HepG2 (cell line): ENCODE measurements around the gene SOX14. TPM values are rescaled to one million over a fixed set of nuclear protein-coding genes. Genes with fewer than 3 reads are reported as not detected.

Experiments used
- ATAC-seq: fragments of 200-7000 bp; cut with Tn5 transposase; 3 replicates; pipeline ENCODE4 v1.9.1; 2020; ENCODE audit warnings: mild to moderate bottlenecking, moderate library complexity
- BruUV-seq: library from RNA; stranded (reverse); fragments of 400-500 nt; replicated peaks from 2 replicates; lab custom pipeline; 2021; lab: Mats Ljungman, UMichigan
- CTCF ChIA-PET: fragments of 300-600 bp; formaldehyde crosslinking; extraction: SDS; loops from one replicate; lab custom pipeline; 2021; ENCODE audit warnings: low total read pairs, inconsistent platforms, low intra/inter-chr PET ratio; lab: Yijun Ruan, JAX
- POLR2A ChIA-PET: fragments of 350-600 bp; sonication (Branson Sonifier 250); formaldehyde crosslinking; loops from one replicate; lab custom pipeline; 2020; ENCODE audit warnings: antibody characterized with exemption, inconsistent platforms; lab: Yijun Ruan, JAX
- DNase-seq: peaks from one replicate; pipeline ENCODE4 v3.0.0-alpha.2; 2015; ENCODE audit warnings: low spot score
- FAIRE-seq: peaks from 3 replicates; lab custom pipeline; 2011; peaks lifted over from hg19 to GRCh38; lab: Jason Lieb, UNC
- H2AFZ ChIP-seq: one replicate; pipeline ENCODE4 v1.6.1; 2011; ENCODE audit warnings: low read length, inconsistent platforms
- H3K27ac ChIP-seq: fragments of 300-600 bp; 3 replicates; pipeline ENCODE4 v1.8.0; 2011; ENCODE audit warnings: mixed run types, mild to moderate bottlenecking, mixed read lengths, low read length, inconsistent platforms; ENCODE audit not compliant: insufficient read depth; ENCODE audit errors: extremely low read length
- H3K27me3 ChIP-seq, 2 experiments: fragments of 200-600 bp in 1 of 2; 2 replicates in 1 of 2; 3 replicates in 1 of 2; pipeline versions ENCODE4 v1.6.0 to v1.8.0; 2011; ENCODE audit warnings: low read length in 2 of 2, mild to moderate bottlenecking in 2 of 2, moderate library complexity in 2 of 2, inconsistent platforms in 1 of 2; ENCODE audit not compliant: insufficient read depth in 2 of 2, control insufficient read depth in 1 of 2
- H3K36me3 ChIP-seq, 2 experiments: fragments of 200-600 bp in 1 of 2; replicated peaks in 1 of 2; 2 replicates in 1 of 2; 3 replicates in 1 of 2; pipeline versions ENCODE4 v1.5.1 to v1.8.0; 2011; ENCODE audit warnings: low read length in 2 of 2, inconsistent platforms in 1 of 2; ENCODE audit not compliant: insufficient read depth in 2 of 2, control insufficient read depth in 1 of 2
- H3K4me1 ChIP-seq: 2 replicates; pipeline ENCODE4 v1.5.1; 2012; ENCODE audit warnings: low read length, inconsistent platforms; ENCODE audit not compliant: insufficient read depth
- H3K4me2 ChIP-seq: 2 replicates; pipeline ENCODE4 v1.6.0; 2011; ENCODE audit warnings: low read depth, low read length, inconsistent platforms
- H3K4me3 ChIP-seq, 3 experiments: fragments of 200-600 bp in 1 of 3; sonication (generic), shearing (Covaris generic) in 1 of 3; replicated peaks in 1 of 3; 2 replicates each; pipeline ENCODE4 v1.5.1; 2011 to 2016; ENCODE audit warnings: low read length in 3 of 3, inconsistent platforms in 2 of 3, low read depth in 2 of 3, mild to moderate bottlenecking in 2 of 3, control low read depth in 1 of 3, mixed read lengths in 1 of 3; ENCODE audit not compliant: insufficient read depth in 1 of 3
- H3K79me2 ChIP-seq: one replicate; pipeline ENCODE4 v1.6.1; 2011; ENCODE audit warnings: low read length, inconsistent platforms; ENCODE audit not compliant: insufficient read depth
- H3K9ac ChIP-seq: 2 replicates; pipeline ENCODE4 v1.6.0; 2011; ENCODE audit warnings: mild to moderate bottlenecking, low read depth, low read length, inconsistent platforms; ENCODE audit not compliant: insufficient read depth
- H3K9me3 ChIP-seq: 2 replicates; pipeline ENCODE4 v1.5.1; 2012; ENCODE audit warnings: mild to moderate bottlenecking, low read length
- H4K20me1 ChIP-seq: 2 replicates; pipeline ENCODE4 v1.6.0; 2011; ENCODE audit warnings: inconsistent platforms, mild to moderate bottlenecking, low read length, moderate library complexity; ENCODE audit not compliant: insufficient read depth
- ARID2 ChIP-seq: sonication (generic); formaldehyde crosslinking; IDR thresholded peaks from 2 replicates; pipeline ENCODE4 v1.8.1; 2022; ENCODE audit warnings: mild to moderate bottlenecking, missing genetic modification reagents, borderline replicate concordance
- ATF1 ChIP-seq: IDR thresholded peaks from 2 replicates; pipeline ENCODE4 v1.6.1; 2016; ENCODE audit warnings: mild to moderate bottlenecking, control low read depth
- FIP1L1 ChIP-seq: fragments of 200-400 bp; formaldehyde crosslinking; IDR thresholded peaks from 2 replicates; pipeline ENCODE4 v1.6.1; 2018; ENCODE audit warnings: low read depth, mild to moderate bottlenecking, low read length, moderate library complexity, borderline replicate concordance; ENCODE audit not compliant: insufficient read depth
- FOXK2 ChIP-seq: fragments of 450-650 bp; IDR thresholded peaks from 2 replicates; pipeline ENCODE4 v1.6.1; 2016
- GABPA ChIP-seq, 2 experiments: IDR thresholded peaks; 2 replicates each; pipeline ENCODE4 v1.6.1; 2011 to 2016; ENCODE audit warnings: low read depth in 2 of 2, low read length in 1 of 2, missing biosample characterization in 1 of 2, missing genetic modification characterization in 1 of 2
- HNRNPK ChIP-seq: fragments of 200-400 bp; formaldehyde crosslinking; IDR thresholded peaks from 2 replicates; pipeline ENCODE4 v1.6.1; 2018; ENCODE audit warnings: low read length, low read depth, moderate library complexity, mild to moderate bottlenecking; ENCODE audit not compliant: poor library complexity, severe bottlenecking
- KLF12 ChIP-seq: sonication (generic); formaldehyde crosslinking; IDR thresholded peaks from 2 replicates; pipeline ENCODE4 v1.4.0; 2020; ENCODE audit warnings: missing genetic modification reagents, borderline replicate concordance
- MIER3 ChIP-seq: IDR thresholded peaks from 2 replicates; pipeline ENCODE4 v1.6.1; 2016; ENCODE audit warnings: missing compliant biosample characterization, borderline replicate concordance
- PBX2 ChIP-seq: IDR thresholded peaks from 2 replicates; pipeline ENCODE4 v1.6.1; 2016; ENCODE audit warnings: control low read depth
- PHF5A ChIP-seq: IDR thresholded peaks from one replicate; pipeline ENCODE4 v1.6.1; 2018; ENCODE audit warnings: low read depth, missing genetic modification reagents; ENCODE audit not compliant: unreplicated experiment
- SNAI1 ChIP-seq: sonication (generic); formaldehyde crosslinking; IDR thresholded peaks from 2 replicates; pipeline ENCODE4 v1.5.0; 2020; ENCODE audit warnings: mild to moderate bottlenecking, missing genetic modification reagents, borderline replicate concordance
- TRIM24 ChIP-seq: sonication (generic); formaldehyde crosslinking; IDR thresholded peaks from 2 replicates; pipeline ENCODE4 v1.8.0; 2022; ENCODE audit warnings: mild to moderate bottlenecking, missing genetic modification reagents
- ZBTB34 ChIP-seq: sonication (generic); formaldehyde crosslinking; IDR thresholded peaks from 2 replicates; pipeline ENCODE4 v1.8.0; 2022; ENCODE audit warnings: mild to moderate bottlenecking, missing genetic modification reagents
- ZNF234 ChIP-seq: sonication (generic); formaldehyde crosslinking; conservative IDR thresholded peaks from 2 replicates; pipeline ENCODE4 v1.5.1; 2020; ENCODE audit warnings: mild to moderate bottlenecking, missing genetic modification reagents
- ZNF441 ChIP-seq: sonication (generic); formaldehyde crosslinking; IDR thresholded peaks from 2 replicates; pipeline ENCODE4 v1.7.0; 2021; ENCODE audit warnings: missing genetic modification reagents, borderline replicate concordance
- ZNF512B ChIP-seq: sonication (generic); formaldehyde crosslinking; IDR thresholded peaks from 2 replicates; pipeline ENCODE4 v1.5.1; 2020; ENCODE audit warnings: missing genetic modification reagents, mild to moderate bottlenecking, borderline replicate concordance
- ZNF83 ChIP-seq: sonication (generic); formaldehyde crosslinking; IDR thresholded peaks from 2 replicates; pipeline ENCODE4 v1.4.0; 2020; ENCODE audit warnings: missing genetic modification reagents, mild to moderate bottlenecking, borderline replicate concordance
- in situ Hi-C: cut with HindIII; loops from 2 replicates; pipeline ENCODE4 v1.10.0; 2017; ENCODE audit warnings: low pct_unique_long_range_greater_than_20kb; ENCODE audit not compliant: extremely low pct_ligation_motif_present
- intact Hi-C: fragments of 100-400 bp; cut with micrococcal nuclease; formaldehyde crosslinking; loops from one replicate; pipeline ENCODE4 v1.10.0; 2022; ENCODE audit not compliant: unreplicated experiment
- polyA plus RNA-seq, 8 experiments: library from polyadenylated mRNA; depleted of rRNA in 3 of 8; stranded (reverse) in 7 of 8; unstranded in 1 of 8; fragments of >200 nt; fragmentation: Illumina TruSeq in 4 of 8; extraction: Trizol in 4 of 8; gene quantifications; 2 replicates each; pipeline versions ENCODE4 v1.2.1 to v1.2.3, GENCODE V29; 2011 to 2016; ENCODE audit warnings: low read depth in 4 of 8, missing spikeins in 1 of 8, mixed read lengths in 1 of 8; ENCODE audit not compliant: insufficient read depth in 1 of 8
- total RNA-seq, 5 experiments: library from RNA; depleted of rRNA; stranded (reverse); fragments of >200 nt; fragmentation: Illumina TruSeq; extraction: Trizol; gene quantifications; 2 replicates each; pipeline ENCODE4 v1.2.3, GENCODE V29; 2016; ENCODE audit warnings: low read depth in 1 of 5

Gene SOX14
- total and polyA plus RNA-seq, 2 of the 13 experiments (the other 11 are each of a cell fraction or from before 2014, with no cell fraction given) = not detected

GRCh38 chr3:137738710-137739109, 25.4 kb upstream of the SOX14 start:
- TF ChIP-seq FIP1L1 (no peak), ZNF441 (CRISPR knock-in tag) (no peak), ZNF234 (CRISPR knock-in tag) (no peak), PHF5A (no peak), ZBTB34 (CRISPR knock-in tag) (no peak), ATF1 (CRISPR knock-in tag) (no peak), ARID2 (CRISPR knock-in tag) (no peak), FOXK2 (no peak), MIER3 (CRISPR knock-in tag) (no peak), ZNF512B (no peak), TRIM24 (CRISPR knock-in tag) (no peak), KLF12 (CRISPR knock-in tag) (no peak), HNRNPK (no peak), GABPA (IDR thresholded peaks at IDR 0.05; ENCODE audit: low read depth, low read length) (no peak), GABPA (CRISPR knock-in tag; IDR thresholded peaks at IDR 0.05; ENCODE audit: low read depth) (no peak), ZNF83 (CRISPR knock-in tag) (no peak), PBX2 (CRISPR knock-in tag) (no peak), SNAI1 (CRISPR knock-in tag) (no peak)
- no peak overlapping the region for H3K4me3 ChIP-seq
- H4K20me1 ChIP-seq = no peaks in the 10 kb centered on the region
- no peaks in the 10 kb centered on the region for H3K79me2 ChIP-seq
- no peak for ATAC-seq
- H3K27ac ChIP-seq = no peak overlapping the region
- H2AFZ ChIP-seq = no peak overlapping the region
- intact Hi-C loops (no loop called here), in situ Hi-C loops (no loop called here)
- peaks cover 43% of the 10 kb centered on the region for H3K9me3 ChIP-seq
- ChIA-PET POLR2A (no interaction called here), CTCF (no interaction called here)
- BruUV-seq = no TSS peak
- H3K36me3 ChIP-seq = no peaks in the 10 kb centered on the region
- H3K4me1 ChIP-seq = no peaks in the 10 kb centered on the region
- H3K4me2 ChIP-seq = no peak overlapping the region
- DNase-seq = no peak
- no peak for FAIRE-seq
- no peaks in the 10 kb centered on the region for H3K27me3 ChIP-seq
- no peak overlapping the region for H3K9ac ChIP-seq
